Activated CD4-positive, CD25-positive, alpha-beta regulatory T cell treated with anti-CD3 and anti-CD28 coated beads, Interleukin-2, amount 50 U/mL, for 16 hours (primary cell): ENCODE results near the gene RGL1.

Experiments
- DNase-seq: peaks from one replicate; pipeline ENCODE4 v3.0.0-alpha.2; 2020; ENCODE audit warnings: low read depth, low spot score

The RGL1 gene

DNA sequence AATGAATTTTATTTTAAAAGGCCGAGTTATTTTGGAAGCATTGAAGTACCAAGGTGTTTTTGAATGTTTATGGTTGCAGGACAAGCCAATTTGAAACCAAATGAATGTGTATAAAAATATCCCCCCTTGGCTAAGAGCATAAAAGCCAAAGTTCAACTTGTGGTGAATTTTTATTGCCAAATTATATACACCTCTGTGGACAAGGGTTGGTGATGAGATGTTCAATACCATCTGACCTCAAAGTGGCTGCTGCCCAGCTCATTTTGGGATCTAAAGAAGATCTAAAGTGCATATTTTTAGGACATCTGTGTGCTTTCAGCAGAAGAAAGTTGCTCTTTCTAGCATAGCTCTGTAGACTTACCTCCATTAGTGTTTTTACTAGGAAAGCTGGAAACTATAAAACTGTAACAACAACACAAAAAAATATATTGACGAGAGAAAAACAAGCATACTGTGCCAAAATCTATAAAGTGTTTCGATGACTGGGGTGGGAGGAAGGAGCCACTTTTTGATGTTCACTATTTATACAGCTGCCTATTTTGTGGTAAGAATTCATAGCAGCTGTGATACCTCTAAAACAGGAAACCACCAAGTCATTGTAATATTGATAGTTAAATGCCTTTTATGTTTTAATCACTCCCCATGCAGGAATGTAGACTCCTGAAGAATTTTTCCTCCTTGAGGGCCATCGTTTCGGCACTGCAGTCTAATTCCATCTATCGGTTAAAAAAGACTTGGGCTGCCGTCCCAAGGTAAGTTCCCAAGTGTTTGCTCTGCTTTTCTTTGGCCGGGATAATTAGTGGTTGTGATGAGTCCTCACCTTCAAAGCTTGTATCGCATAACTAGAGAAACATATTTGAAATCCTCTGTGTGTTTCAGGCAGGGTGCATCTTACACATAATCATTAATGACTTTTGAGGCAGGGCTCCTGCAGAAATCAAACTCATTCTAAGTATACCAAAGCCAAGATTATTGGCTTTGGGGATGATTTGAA is 83.2 kb downstream of the RGL1 start:
- DNase-seq = no peak

- no peak for DNase-seq
Observed at GRCh38 chr1:183889095-183889494, 84.2 kb downstream of the RGL1 start.

DNA sequence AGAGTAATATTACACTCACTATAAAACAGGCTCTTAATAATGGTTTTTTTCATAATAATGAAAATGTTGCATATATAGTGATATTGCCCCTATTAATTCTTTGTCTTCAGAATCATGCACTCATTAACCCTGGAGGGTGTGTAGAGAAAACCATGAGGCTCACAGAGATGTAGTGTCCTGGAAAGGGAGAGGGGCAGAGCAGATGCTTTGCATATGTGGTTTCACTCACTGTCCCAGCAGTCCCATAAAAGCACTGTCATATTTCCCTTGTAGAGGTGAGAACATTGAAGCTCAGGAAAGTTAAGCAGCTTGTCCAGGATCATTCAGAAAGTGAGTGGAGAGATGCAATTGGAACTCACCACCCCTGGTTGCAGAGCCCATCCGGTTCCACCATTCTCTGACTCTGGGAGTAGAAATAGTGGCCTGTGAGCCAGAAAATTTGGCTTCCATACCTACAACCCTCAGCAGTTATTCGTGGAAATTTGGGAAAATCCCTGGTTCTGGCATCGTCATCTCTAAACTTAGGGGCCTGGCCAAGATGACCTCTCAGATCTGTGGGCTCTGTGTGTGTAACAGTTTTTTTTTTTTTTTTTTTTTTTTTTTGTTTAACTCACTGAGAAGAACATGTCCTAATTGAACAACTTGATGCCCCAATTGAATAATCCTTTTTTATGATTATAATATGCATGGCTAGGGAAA is 86.4 kb downstream of the RGL1 start:
- no peak for DNase-seq

- DNase-seq = no peak
Observed at GRCh38 chr1:183892351-183892793, 87.5 kb downstream of the RGL1 start.

GRCh38 chr1:183893561-183894289 is 88.8 kb downstream of the RGL1 start:
- DNase-seq = no peak

GRCh38 chr1:183894290-183894565 is 89.3 kb downstream of the RGL1 start:
- DNase-seq = no peak

- DNase-seq = no peak
Observed at GRCh38 chr1:183896466-183897048, 91.6 kb downstream of the RGL1 start.

DNA sequence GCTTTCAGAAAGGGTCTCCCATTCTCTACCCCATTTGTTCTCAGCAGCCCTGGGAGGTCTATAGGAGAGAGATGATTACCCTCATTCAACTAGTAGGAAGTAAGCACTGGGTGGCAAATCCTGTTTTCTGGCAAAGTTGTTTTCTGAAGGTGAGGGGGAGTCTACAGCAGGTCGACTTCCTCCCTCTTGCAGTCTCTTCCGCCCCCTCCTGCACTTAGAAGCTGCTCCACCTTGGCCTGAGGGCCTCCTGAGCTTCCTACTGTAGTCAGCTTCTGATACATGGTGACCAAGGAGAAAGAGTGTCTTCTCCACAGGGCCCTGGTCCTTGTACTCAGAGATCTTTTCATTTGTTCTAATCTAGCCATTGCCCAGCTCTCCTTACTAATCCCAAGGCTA is 93.1 kb downstream of the RGL1 start:
- no peak for DNase-seq

- DNase-seq = no peak
Observed at GRCh38 chr1:183898610-183899009, 93.7 kb downstream of the RGL1 start.

- DNase-seq = no peak
Observed at GRCh38 chr1:183901748-183902330, 96.9 kb downstream of the RGL1 start.

DNA sequence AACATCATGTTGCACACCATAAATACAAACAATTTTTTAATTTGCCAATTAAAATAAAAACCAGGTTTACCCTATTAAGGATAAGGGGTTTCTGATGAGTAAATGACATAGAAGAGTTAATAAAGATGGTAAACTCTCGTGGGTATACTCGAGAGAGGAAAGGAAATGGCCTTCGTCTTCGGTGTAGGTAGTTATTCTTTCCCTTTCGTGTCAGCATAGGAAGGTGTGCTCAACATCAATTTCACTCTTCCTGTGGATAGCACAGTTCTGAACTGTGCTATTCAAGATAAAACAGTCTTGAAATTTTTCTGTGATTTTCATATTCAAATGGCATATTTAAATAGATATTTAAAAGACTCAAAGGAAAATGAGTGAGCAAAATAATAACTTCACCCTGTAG is 98.2 kb downstream of the RGL1 start:
- DNase-seq = no peak

DNA sequence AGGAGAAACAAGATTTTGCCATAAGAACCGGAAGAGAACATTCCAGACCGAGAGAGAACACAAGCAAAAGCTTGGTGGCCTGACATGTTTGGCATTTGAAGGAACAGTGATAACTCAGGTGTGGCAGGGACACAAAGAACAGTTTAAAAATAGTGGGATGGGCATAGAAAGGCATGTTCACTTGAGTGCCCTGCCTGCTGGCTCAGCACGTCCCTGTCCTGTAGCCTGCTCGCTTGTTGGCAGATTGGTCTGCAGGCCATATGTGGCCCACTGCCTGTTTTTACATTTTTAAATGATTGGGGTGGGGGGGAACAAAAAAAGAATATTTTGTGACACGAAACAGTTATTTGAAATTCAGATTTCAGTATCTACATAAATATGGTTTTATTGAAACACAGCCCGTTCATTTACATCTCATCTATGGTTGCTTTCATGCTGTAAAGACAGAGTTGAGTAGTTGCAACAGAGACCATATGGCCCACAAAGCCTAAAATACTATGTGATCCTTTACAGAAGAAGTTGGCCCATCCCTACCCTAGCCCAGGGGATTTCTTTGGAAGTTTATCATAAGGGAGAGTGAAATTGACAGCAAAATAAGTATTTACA is 100.7 kb downstream of the RGL1 start:
- no peak for DNase-seq

- no peak for DNase-seq
Observed at GRCh38 chr1:183907070-183907469, 102.2 kb downstream of the RGL1 start.

DNA sequence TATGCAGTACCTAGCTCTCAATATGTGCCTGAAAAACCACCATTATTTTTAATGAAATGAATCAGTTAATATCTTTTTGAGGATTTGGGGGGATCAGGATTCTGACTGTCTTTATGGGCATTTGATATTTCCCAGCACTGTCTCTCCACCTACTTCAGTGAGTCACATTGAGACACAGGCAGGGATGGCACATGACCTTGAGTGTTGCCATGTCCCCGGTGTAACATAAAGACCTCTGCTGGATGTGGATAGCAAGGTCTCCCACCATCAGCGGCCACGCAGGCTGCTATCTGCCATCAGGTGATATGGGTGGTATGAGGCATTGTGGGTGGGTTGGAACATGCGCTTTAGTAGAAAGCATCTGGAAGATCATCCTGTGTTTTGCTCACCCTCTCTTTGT is 103.2 kb downstream of the RGL1 start:
- no peak for DNase-seq

GRCh38 chr1:183909672-183910071 is 104.8 kb downstream of the RGL1 start:
- DNase-seq = no peak

GRCh38 chr1:183910845-183911244 is 105.9 kb downstream of the RGL1 start:
- DNase-seq = no peak

DNA sequence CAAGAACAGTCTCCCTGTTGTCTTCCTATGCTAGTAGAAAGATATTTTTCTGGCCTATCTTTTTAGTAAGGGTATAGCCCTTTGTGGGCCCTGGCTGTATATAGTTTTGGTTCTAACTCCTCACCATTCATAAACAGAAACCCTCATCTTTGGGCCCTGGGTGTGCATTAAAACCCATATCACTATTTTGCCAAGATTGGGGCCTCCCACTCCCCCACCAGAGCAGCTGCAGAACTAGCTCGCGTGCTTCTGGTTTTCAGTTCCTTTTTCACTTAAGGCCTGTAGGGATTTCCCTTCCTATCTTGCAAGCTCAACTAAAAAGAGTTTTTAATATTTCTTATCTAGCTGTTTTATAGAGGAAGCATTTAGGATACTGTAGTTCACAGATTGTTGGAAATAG is 106.4 kb downstream of the RGL1 start:
- no peak for DNase-seq

DNA sequence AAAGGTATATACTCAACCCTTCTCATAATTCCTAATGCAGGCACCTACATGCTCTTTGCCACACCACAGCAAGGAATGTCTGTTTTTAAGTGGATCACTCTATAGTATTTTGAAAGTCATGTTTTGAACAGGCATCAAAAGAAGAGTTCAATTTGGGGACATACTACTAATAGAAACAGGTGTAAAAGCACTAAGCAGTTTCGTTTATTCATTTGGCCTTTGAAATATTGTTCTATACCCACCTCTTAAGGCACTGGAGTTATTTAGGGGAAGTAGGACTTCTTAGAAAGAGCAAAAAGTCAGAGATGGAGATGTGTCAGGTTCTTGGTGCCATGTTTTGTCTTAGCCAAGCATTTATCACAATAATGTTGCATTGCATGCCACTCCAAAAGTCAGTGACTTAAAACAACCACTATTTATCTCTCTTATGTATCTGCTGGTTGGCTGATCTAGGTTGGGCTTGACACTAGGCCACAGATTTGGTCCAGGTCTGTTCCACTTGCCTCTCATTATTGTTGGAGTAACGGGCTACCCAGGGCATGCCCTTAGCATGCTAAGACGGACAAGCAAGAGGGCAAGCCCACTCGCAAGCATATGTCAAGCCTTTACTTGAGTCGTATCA is 107.5 kb downstream of the RGL1 start:
- no peak for DNase-seq

- DNase-seq = no peak
Observed at GRCh38 chr1:183913567-183913993, 108.7 kb downstream of the RGL1 start.

GRCh38 chr1:183914276-183914675 is 109.4 kb downstream of the RGL1 start:
- DNase-seq = no peak

DNA sequence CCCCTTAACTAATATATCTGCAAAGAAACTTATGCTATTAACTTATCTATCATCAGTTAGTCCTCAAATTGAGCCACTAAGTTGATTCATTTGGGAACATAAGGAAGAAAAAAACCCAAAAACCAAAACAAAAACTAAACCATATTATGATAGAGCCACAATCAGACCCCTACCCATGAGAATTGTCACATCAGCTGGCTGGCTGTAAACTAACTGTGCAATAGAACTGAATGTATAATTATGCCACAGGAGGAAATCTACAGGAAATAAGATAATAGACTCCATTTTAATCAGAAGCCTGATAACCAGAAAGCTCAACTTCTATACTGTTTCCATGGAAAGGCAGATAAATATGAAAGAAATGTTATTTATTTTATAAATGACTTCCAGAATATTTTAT is 110.0 kb downstream of the RGL1 start:
- DNase-seq = no peak
